ENCODE measurements around the gene FBXO40.
A peak's percentile ranks its signal among the peaks of the same experiment; 100 is the strongest.

FBXO40 gene

GRCh38 chr3:121619691-121620090, 26.5 kb downstream of the FBXO40 start:
- no peak for DNase-seq (ENCODE audit: low read depth in 3 of 3)

GRCh38 chr3:121621491-121621890, 28.3 kb downstream of the FBXO40 start:
- no peak for DNase-seq (ENCODE audit: low read depth in 3 of 3)

GRCh38 chr3:121624147-121624899, 31.1 kb downstream of the FBXO40 start:
- no peak for DNase-seq (ENCODE audit: low read depth in 3 of 3)

GRCh38 chr3:121626495-121626894, 33.3 kb downstream of the FBXO40 start:
- no peak for DNase-seq (ENCODE audit: low read depth in 3 of 3)

DNA sequence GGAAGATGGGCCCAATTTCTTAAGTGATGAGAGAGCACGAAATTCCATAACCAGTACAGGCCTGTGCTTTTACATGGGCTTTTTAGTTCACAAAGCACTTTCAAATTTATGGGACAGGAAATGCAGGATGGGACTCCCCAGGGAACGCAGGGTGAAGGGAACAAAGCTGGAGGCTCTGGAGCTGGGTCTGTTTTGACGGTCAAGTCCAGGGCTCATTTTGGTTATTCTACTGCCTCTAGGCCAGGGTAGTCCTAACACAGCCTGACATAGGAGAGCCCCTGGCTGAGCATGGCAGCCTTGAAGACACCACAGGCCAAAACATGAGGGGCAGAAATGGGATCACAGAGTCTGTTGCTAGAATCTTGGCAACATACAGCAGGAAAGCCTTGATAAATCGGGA, 34.0 kb downstream of the FBXO40 start:
- DNase-seq (ENCODE audit: low read depth in 3 of 3): no peak

- no peak for DNase-seq (ENCODE audit: low read depth in 3 of 3)
These were observed 34.4 kb downstream of the FBXO40 start for GRCh38 chr3:121627622-121628021.

- DNase-seq (ENCODE audit: low read depth in 3 of 3): no peak
These were observed 36.4 kb downstream of the FBXO40 start for GRCh38 chr3:121629601-121630000.

- DNase-seq (ENCODE audit: low read depth in 3 of 3): no peak
These were observed 37.2 kb downstream of the FBXO40 start for GRCh38 chr3:121630355-121630754.

DNA sequence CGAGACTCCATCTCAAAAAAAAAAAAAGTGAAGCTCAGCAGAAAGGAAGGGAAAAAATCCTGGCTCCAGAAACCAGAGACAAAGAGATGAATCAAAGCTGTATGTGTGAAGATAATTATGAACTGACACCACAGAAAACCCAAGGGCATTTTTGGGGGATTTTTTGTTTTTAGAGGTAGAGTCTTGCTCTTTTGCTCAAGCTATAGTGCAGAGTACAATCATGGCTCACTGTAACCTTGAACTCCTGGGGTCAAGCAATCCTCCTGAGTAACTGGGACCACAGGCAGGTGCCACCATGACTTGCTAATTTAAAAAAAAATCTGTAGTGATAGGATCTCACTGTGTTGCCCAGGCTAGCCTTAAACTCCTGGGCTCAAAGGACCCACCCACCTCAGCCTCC, 44.7 kb downstream of the FBXO40 start:
- DNase-seq (ENCODE audit: low read depth in 3 of 3): no peak

- no peak for DNase-seq (ENCODE audit: low read depth in 3 of 3)
These were observed 47.9 kb downstream of the FBXO40 start for GRCh38 chr3:121641127-121641526.

DNA sequence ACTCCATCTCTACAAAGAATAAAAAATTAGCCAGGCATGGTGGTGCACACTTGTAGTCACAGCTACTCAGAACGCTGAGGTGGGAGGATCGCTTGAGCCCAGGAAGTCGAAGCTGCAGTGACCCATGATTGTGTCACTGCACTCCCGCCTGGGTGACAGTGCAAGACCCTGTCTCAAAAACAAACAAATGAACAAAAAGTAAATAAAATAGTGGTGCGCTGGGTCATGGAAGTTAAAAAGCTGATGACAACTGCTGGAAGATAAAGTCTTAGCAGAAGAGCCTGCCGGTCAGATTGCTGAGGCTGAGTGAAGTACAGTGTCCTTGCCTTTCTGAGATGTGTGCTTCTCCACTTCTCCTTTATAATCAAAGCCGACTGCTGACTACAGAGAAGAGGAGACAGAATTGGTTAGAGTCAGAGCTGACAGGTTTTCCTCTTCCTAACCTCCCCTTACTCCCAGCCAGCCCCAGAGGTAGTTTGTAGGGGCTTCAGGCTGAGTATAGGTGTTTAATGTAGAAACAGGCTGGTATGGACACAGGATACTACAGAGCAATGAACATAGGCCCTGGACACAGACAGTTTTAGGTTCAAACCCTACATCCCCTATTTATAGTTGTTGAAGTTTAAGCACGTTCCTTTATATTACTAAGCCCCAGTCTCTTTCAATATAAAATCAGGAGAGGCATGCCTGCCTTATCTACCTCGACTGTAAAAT, 49.6 kb downstream of the FBXO40 start:
- no peak for DNase-seq (ENCODE audit: low read depth in 3 of 3)

- DNase-seq (ENCODE audit: low read depth in 3 of 3): no peak
These were observed 51.9 kb downstream of the FBXO40 start for GRCh38 chr3:121645054-121645453.

GRCh38 chr3:121648219-121648958, 55.2 kb downstream of the FBXO40 start:
- no peak for DNase-seq (ENCODE audit: low read depth in 3 of 3)

DNA sequence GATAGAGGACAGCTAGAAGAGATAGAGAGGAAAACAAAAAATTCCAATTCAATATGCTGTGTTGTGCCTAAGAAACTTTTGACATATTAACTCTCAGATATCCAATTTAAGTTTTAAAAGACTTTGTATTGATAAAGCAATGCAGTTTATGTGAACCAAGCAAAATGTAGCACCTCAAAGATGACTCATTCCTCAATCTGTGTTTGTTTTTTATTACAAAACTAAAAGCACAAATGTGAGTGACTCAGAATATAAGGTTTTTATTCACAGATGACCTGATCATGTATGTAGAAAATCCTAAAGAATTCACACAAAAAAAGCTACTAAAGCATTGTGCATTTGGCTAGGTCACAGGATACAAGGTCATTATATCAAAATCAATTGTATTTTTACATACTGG, 56.5 kb downstream of the FBXO40 start:
- no peak for DNase-seq (ENCODE audit: low read depth in 3 of 3)

DNA sequence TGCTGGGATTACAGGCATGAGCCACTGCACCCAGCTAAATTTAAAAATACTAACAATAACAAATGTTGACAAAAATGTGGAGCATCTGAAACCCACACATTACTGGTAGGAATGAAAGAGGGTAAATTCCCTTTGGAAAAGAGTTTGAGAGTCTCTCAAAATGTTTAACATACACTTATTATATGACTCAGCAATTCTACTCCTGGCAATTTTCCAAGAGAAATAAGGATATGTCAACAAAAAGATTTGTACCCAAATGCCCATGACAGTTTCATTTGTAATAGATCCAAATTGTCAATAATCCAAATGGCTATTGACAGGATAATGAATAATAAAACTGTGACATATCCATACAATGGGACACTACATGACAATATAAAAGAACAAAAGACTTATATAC, 58.5 kb downstream of the FBXO40 start:
- DNase-seq (ENCODE audit: low read depth in 3 of 3): no peak

DNA sequence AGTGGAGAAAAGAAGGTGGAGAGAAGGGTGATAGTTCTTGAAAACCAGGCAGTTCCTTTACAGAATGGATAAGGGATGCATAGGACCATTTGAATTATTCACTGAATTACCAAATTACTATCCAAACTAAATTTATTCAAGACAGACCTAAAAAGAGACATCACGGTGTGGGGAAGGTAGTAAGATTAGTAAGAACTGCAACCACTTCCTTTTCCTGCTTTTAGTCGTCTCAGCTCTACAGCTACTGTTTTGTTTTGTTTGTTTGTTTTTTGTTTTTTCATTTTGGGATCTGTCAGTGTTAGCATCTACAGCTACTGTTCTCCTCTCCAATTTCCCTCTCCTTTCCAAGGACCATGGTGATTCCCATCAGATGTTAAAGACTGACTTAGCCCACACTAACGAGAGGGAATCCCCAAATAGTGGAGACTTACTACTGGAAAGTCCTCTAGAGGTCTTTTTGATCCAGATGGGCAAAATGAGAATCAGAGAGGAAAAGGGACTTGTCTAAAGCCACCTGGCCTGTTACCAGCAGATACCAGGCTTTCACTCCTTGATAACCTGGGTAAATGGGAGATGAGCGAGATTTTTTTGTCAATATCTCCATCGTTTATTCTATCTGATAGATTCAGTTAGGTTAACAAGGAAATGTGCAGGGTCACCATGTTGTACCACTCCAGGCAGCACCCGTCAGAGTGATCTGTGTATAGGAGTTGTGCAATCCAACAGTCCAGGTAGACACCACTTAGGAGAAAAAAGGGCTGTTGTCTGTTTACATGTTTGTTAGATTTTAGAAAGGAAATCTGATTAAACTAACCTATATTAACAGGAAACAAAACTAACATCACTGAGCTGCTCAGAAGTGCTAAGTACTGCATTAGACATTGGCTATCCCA, 61.6 kb downstream of the FBXO40 start:
- no peak for DNase-seq (ENCODE audit: low read depth in 3 of 3)

DNA sequence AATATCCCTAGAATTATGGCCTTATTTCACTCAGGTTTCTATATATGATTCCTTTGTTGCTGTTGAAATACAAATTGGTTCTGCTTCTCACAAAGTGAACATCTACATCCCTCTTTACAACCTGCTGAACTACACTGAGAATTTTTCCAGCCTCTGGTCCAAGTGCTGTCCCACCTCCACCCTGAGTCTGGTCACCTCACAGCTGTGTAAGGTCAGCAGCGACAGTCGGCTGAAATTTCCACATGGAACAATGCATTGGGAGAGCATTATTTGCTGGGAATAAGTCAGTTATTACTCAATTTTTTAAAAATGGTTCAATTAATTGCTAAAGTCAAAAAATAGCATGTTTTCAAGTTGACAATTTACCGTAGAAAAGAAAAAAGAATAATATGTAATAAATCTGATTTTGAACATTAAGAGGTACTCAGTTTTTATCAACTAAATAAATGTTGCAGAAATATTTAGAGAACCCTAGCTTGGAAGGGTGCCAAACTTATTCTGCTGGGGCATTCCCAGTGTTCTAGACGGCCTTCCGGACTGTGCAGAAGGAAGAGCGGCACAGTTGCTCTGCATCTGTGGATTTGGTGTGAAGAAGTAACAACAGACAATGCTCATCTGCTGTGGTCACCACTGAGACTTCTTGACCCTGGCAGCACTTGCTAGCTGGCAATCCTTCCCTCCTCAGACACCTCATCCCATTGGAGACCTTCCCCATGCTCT, 65.7 kb downstream of the FBXO40 start:
- DNase-seq (ENCODE audit: low read depth in 3 of 3): no peak

GRCh38 chr3:121659586-121659985, 66.4 kb downstream of the FBXO40 start:
- no peak for DNase-seq (ENCODE audit: low read depth in 3 of 3)

DNA sequence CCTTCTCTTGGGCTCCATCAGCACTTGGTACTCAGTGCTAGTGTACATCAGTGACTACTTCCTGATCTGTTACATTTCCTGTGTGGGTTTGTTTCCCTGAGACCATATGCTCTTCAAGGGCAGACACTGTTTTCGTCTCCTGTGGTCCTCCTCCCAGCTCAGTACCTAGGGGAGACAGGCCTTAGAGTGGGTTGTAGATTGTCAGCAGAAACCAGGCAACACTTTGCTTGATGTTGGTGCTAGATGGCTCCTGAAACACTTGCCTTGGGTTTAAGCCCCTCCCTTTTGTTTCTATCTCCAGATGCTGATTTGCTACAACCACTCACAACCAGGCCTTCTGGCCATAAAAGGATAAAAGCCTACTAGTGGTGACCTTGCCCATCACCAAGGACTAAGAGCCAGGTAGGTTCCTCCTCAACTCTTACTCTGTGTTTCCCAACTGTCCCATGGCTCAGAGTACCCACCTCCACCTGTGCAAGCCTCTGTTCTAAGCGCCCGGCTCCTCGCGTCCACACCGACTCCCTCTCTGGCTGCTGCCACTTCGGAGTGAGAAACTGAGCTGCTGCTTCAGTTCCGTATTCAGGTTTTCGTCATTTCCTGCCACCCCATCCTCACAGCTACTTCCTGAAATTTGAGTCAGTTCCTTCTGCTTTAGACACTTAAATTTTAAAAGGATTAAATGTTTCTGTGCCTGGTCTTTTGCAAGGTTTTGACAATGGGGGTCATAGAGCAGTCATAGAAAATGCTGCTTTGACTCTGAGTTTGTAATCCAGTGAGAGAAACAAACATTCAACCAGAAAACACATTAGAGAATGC, 67.4 kb downstream of the FBXO40 start, which contains the start of gene HCLS1:
HCLS1 (minus strand) TSS at position 548 of the 816 bp plus-strand sequence. CDS start 2,556 bp downstream, outside the sequence.
- DNase-seq (ENCODE audit: low read depth in 3 of 3): peak; percentile 43 to 52 (median 50)

GRCh38 chr3:121661376-121661775, 68.2 kb downstream of the FBXO40 start:
- no peak for DNase-seq (ENCODE audit: low read depth in 3 of 3)

Measured in stimulated activated CD4-positive, alpha-beta T cell treated with anti-CD3 and anti-CD28 coated beads, TNF-alpha, amount 100 ng/mL, for 48 hours (primary cell).